Measurements from ENCODE around the gene TMEM132D.

TMEM132D gene

GRCh38 chr12:129903956-129904829, at the start of gene TMEM132D:
Gene TMEM132D (minus strand): TSS chr12:129904025.
- H2AFZ ChIP-seq (ENCODE audit: low read length, unreplicated experiment), result no peak within 1 kb of the TSS
- H3K4me3 ChIP-seq (ENCODE audit: low read depth, low read length), result no peak within 1 kb of the TSS
- peaks cover 7% of the 10 kb centered on the region; the same call in 1 of the 2 replicates for H3K27me3 ChIP-seq (ENCODE audit: insufficient read depth, low read length)

GRCh38 chr12:129949651-129950050, 45.8 kb upstream of the TMEM132D start:
- H3K27me3 ChIP-seq (ENCODE audit: insufficient read depth, low read length), result no peaks in the 10 kb centered on the region
- H3K27ac ChIP-seq (ENCODE audit: low read depth, low read length), result no peak overlapping the region
- no peaks in the 10 kb centered on the region for H3K36me3 ChIP-seq (ENCODE audit: insufficient read depth, low read length)
- no peak overlapping the region for H3K4me3 ChIP-seq (ENCODE audit: low read depth, low read length)
- H2AFZ ChIP-seq (ENCODE audit: low read length, unreplicated experiment), result no peak overlapping the region
- no peaks in the 10 kb centered on the region for H3K79me2 ChIP-seq (ENCODE audit: control insufficient read depth, insufficient read depth, low read length, unreplicated experiment)
- no peaks in the 10 kb centered on the region for H3K4me1 ChIP-seq (ENCODE audit: control insufficient read depth, insufficient read depth, low read length, unreplicated experiment)

More at GRCh38 chr12:129903956-129904829, at the start of gene TMEM132D:
- no peak within 1 kb of the TSS for H3K27ac ChIP-seq (ENCODE audit: low read depth, low read length)
- no peaks in the 10 kb centered on the region for H3K79me2 ChIP-seq (ENCODE audit: control insufficient read depth, insufficient read depth, low read length, unreplicated experiment)
- no peaks in the 10 kb centered on the region for H3K36me3 ChIP-seq (ENCODE audit: insufficient read depth, low read length)
- H3K4me1 ChIP-seq (ENCODE audit: control insufficient read depth, insufficient read depth, low read length, unreplicated experiment), result no peaks in the 10 kb centered on the region

GRCh38 chr12:129941618-129942017, 37.8 kb upstream of the TMEM132D start:
- Histone ChIP-seq H3K27ac (ENCODE audit: low read depth, low read length) (no peak overlapping the region), H2AFZ (ENCODE audit: low read length, unreplicated experiment) (no peak overlapping the region)

GRCh38 chr12:129938089-129938488, 34.3 kb upstream of the TMEM132D start:
- Histone ChIP-seq H3K27me3 (ENCODE audit: insufficient read depth, low read length) (no peaks in the 10 kb centered on the region), H3K4me3 (ENCODE audit: low read depth, low read length) (no peak overlapping the region), H2AFZ (ENCODE audit: low read length, unreplicated experiment) (no peak overlapping the region), H3K79me2 (ENCODE audit: control insufficient read depth, insufficient read depth, low read length, unreplicated experiment) (no peaks in the 10 kb centered on the region), H3K27ac (ENCODE audit: low read depth, low read length) (no peak overlapping the region), H3K4me1 (ENCODE audit: control insufficient read depth, insufficient read depth, low read length, unreplicated experiment) (no peaks in the 10 kb centered on the region), H3K36me3 (ENCODE audit: insufficient read depth, low read length) (no peaks in the 10 kb centered on the region)

More at GRCh38 chr12:129941618-129942017, 37.8 kb upstream of the TMEM132D start:
- no peaks in the 10 kb centered on the region for H3K36me3 ChIP-seq (ENCODE audit: insufficient read depth, low read length)
- no peaks in the 10 kb centered on the region for H3K79me2 ChIP-seq (ENCODE audit: control insufficient read depth, insufficient read depth, low read length, unreplicated experiment)
- no peak overlapping the region for H3K4me3 ChIP-seq (ENCODE audit: low read depth, low read length)
- H3K4me1 ChIP-seq (ENCODE audit: control insufficient read depth, insufficient read depth, low read length, unreplicated experiment), result no peaks in the 10 kb centered on the region
- H3K27me3 ChIP-seq (ENCODE audit: insufficient read depth, low read length), result no peaks in the 10 kb centered on the region

GRCh38 chr12:129937426-129937825, 33.6 kb upstream of the TMEM132D start:
- no peaks in the 10 kb centered on the region for H3K36me3 ChIP-seq (ENCODE audit: insufficient read depth, low read length)
- no peak overlapping the region for H3K27ac ChIP-seq (ENCODE audit: low read depth, low read length)
- no peaks in the 10 kb centered on the region for H3K79me2 ChIP-seq (ENCODE audit: control insufficient read depth, insufficient read depth, low read length, unreplicated experiment)
- H2AFZ ChIP-seq (ENCODE audit: low read length, unreplicated experiment), result no peak overlapping the region
- no peaks in the 10 kb centered on the region for H3K27me3 ChIP-seq (ENCODE audit: insufficient read depth, low read length)
- no peak overlapping the region for H3K4me3 ChIP-seq (ENCODE audit: low read depth, low read length)
- no peaks in the 10 kb centered on the region for H3K4me1 ChIP-seq (ENCODE audit: control insufficient read depth, insufficient read depth, low read length, unreplicated experiment)

- Histone ChIP-seq H2AFZ (ENCODE audit: low read length, unreplicated experiment) (no peak overlapping the region), H3K27ac (ENCODE audit: low read depth, low read length) (no peak overlapping the region), H3K4me1 (ENCODE audit: control insufficient read depth, insufficient read depth, low read length, unreplicated experiment) (no peaks in the 10 kb centered on the region), H3K36me3 (ENCODE audit: insufficient read depth, low read length) (no peaks in the 10 kb centered on the region), H3K4me3 (ENCODE audit: low read depth, low read length) (no peak overlapping the region), H3K27me3 (ENCODE audit: insufficient read depth, low read length) (no peaks in the 10 kb centered on the region), H3K79me2 (ENCODE audit: control insufficient read depth, insufficient read depth, low read length, unreplicated experiment) (no peaks in the 10 kb centered on the region)
These were observed 24.8 kb upstream of the TMEM132D start for GRCh38 chr12:129928643-129929042.

- no peaks in the 10 kb centered on the region for H3K4me1 ChIP-seq (ENCODE audit: control insufficient read depth, insufficient read depth, low read length, unreplicated experiment)
- no peak overlapping the region for H3K27ac ChIP-seq (ENCODE audit: low read depth, low read length)
- H3K36me3 ChIP-seq (ENCODE audit: insufficient read depth, low read length), result no peaks in the 10 kb centered on the region
- no peaks in the 10 kb centered on the region for H3K27me3 ChIP-seq (ENCODE audit: insufficient read depth, low read length)
- no peaks in the 10 kb centered on the region for H3K79me2 ChIP-seq (ENCODE audit: control insufficient read depth, insufficient read depth, low read length, unreplicated experiment)
- no peak overlapping the region for H2AFZ ChIP-seq (ENCODE audit: low read length, unreplicated experiment)
- no peak overlapping the region for H3K4me3 ChIP-seq (ENCODE audit: low read depth, low read length)
These were observed 23.6 kb upstream of the TMEM132D start for GRCh38 chr12:129927316-129927900.

GRCh38 chr12:129911428-129912049, 7.7 kb upstream of the TMEM132D start:
- Histone ChIP-seq H3K27me3 (ENCODE audit: insufficient read depth, low read length) (no peaks in the 10 kb centered on the region), H3K4me3 (ENCODE audit: low read depth, low read length) (no peak overlapping the region), H3K79me2 (ENCODE audit: control insufficient read depth, insufficient read depth, low read length, unreplicated experiment) (no peaks in the 10 kb centered on the region)

GRCh38 chr12:129909051-129910020, 5.5 kb upstream of the TMEM132D start:
- H3K36me3 ChIP-seq (ENCODE audit: insufficient read depth, low read length), result no peaks in the 10 kb centered on the region
- H3K4me3 ChIP-seq (ENCODE audit: low read depth, low read length), result no peak overlapping the region
- peaks cover 5% of the 10 kb centered on the region; the same call in 1 of the 2 replicates for H3K27me3 ChIP-seq (ENCODE audit: insufficient read depth, low read length)
- no peaks in the 10 kb centered on the region for H3K79me2 ChIP-seq (ENCODE audit: control insufficient read depth, insufficient read depth, low read length, unreplicated experiment)
- H3K4me1 ChIP-seq (ENCODE audit: control insufficient read depth, insufficient read depth, low read length, unreplicated experiment), result no peaks in the 10 kb centered on the region
- H2AFZ ChIP-seq (ENCODE audit: low read length, unreplicated experiment), result no peak overlapping the region
- no peak overlapping the region for H3K27ac ChIP-seq (ENCODE audit: low read depth, low read length)

More at GRCh38 chr12:129911428-129912049, 7.7 kb upstream of the TMEM132D start:
- H3K36me3 ChIP-seq (ENCODE audit: insufficient read depth, low read length), result no peaks in the 10 kb centered on the region
- H3K4me1 ChIP-seq (ENCODE audit: control insufficient read depth, insufficient read depth, low read length, unreplicated experiment), result no peaks in the 10 kb centered on the region
- no peak overlapping the region for H2AFZ ChIP-seq (ENCODE audit: low read length, unreplicated experiment)
- no peak overlapping the region for H3K27ac ChIP-seq (ENCODE audit: low read depth, low read length)

All from ACC112 (cell line).